GM12878 (cell line): Measurements from ENCODE around the gene TCEANC. TPM values are rescaled to one million over a fixed set of nuclear protein-coding genes. Genes with fewer than 3 reads are reported as not detected.

Experiments used
- ATAC-seq: fragments of 200-7000 bp; cut with Tn5 transposase; 3 replicates; pipeline ENCODE4 v1.9.1; 2020; ENCODE audit warnings: mild to moderate bottlenecking, moderate library complexity
- BruUV-seq: library from RNA; stranded (reverse); fragments of 400-500 nt; replicated peaks from 2 replicates; lab custom pipeline; 2021; lab: Mats Ljungman, UMichigan
- CTCF ChIA-PET: fragments of 300-600 bp; sonication (Branson Sonifier 250); formaldehyde crosslinking; extraction: SDS; loops from one replicate; lab custom pipeline; 2021; ENCODE audit warnings: inconsistent platforms; lab: Yijun Ruan, JAX
- POLR2A ChIA-PET: fragments of 350-600 bp; formaldehyde crosslinking; extraction: SDS; loops from one replicate; lab custom pipeline; 2021; ENCODE audit warnings: inconsistent platforms; lab: Charles Lee
- RAD21 ChIA-PET: fragments of 300-600 bp; sonication (Branson Sonifier 250); formaldehyde crosslinking; loops from one replicate; lab custom pipeline; 2023; ENCODE audit warnings: antibody characterized with exemption; ENCODE audit not compliant: unreplicated experiment; lab: Charles Lee
- SMC1A ChIA-PET: fragments of 300-600 bp; sonication (Branson Sonifier 250); formaldehyde crosslinking; loops from one replicate; lab custom pipeline; 2023; ENCODE audit not compliant: unreplicated experiment, uncharacterized antibody; lab: Charles Lee
- DNase-seq: peaks from one replicate; pipeline ENCODE4 v3.0.0-alpha.2; 2011; ENCODE audit warnings: low read depth, low spot score
- FAIRE-seq: peaks from 3 replicates; lab custom pipeline; 2011; peaks lifted over from hg19 to GRCh38; lab: Jason Lieb, UNC
- H2AFZ ChIP-seq: 2 replicates; pipeline ENCODE4 v1.6.0; 2011; ENCODE audit warnings: low read depth, low read length, control low read depth; ENCODE audit not compliant: control insufficient read depth
- H3K27ac ChIP-seq: 2 replicates; pipeline ENCODE4 v1.5.1; 2011; ENCODE audit warnings: control low read depth; ENCODE audit not compliant: control insufficient read depth, insufficient read depth
- H3K27me3 ChIP-seq, 2 experiments: replicated peaks in 1 of 2; 2 replicates each; pipeline versions ENCODE4 v1.6.0 to v1.6.1; 2011; ENCODE audit warnings: low read length in 1 of 2; ENCODE audit not compliant: control insufficient read depth in 2 of 2, insufficient read depth in 2 of 2
- H3K36me3 ChIP-seq, 2 experiments: 2 replicates each; pipeline ENCODE4 v1.5.1; 2011; ENCODE audit warnings: low read length in 1 of 2; ENCODE audit not compliant: control insufficient read depth in 2 of 2, insufficient read depth in 2 of 2
- H3K4me1 ChIP-seq: 2 replicates; pipeline ENCODE4 v1.6.1; 2011; ENCODE audit warnings: mild to moderate bottlenecking, low read length, moderate library complexity, mixed read lengths; ENCODE audit not compliant: control insufficient read depth, insufficient read depth
- H3K4me2 ChIP-seq: 2 replicates; pipeline ENCODE4 v1.6.0; 2011; ENCODE audit warnings: control low read depth; ENCODE audit not compliant: control insufficient read depth, insufficient read depth
- H3K4me3 ChIP-seq: fragments of 200-600 bp; sonication (generic); 2 replicates; pipeline ENCODE4 v1.5.1; 2016
- H3K79me2 ChIP-seq: 2 replicates; pipeline ENCODE4 v1.6.0; 2011; ENCODE audit warnings: low read length; ENCODE audit not compliant: control insufficient read depth, insufficient read depth
- H3K9ac ChIP-seq: 2 replicates; pipeline ENCODE4 v1.8.0; 2011; ENCODE audit warnings: low read length, control low read depth, mixed read lengths; ENCODE audit not compliant: control insufficient read depth, insufficient read depth
- H3K9me3 ChIP-seq: replicated peaks from 3 replicates; pipeline ENCODE4 v1.5.1; 2011; ENCODE audit warnings: mild to moderate bottlenecking, low read length; ENCODE audit not compliant: control insufficient read depth, insufficient read depth
- H4K20me1 ChIP-seq: 2 replicates; pipeline ENCODE4 v1.6.0; 2011; ENCODE audit not compliant: control insufficient read depth, insufficient read depth
- ATF7 ChIP-seq: fragments of 450-650 bp; IDR thresholded peaks from 2 replicates; pipeline ENCODE4 v1.6.1; 2016; ENCODE audit warnings: low read depth, mild to moderate bottlenecking
- CREM ChIP-seq: IDR thresholded peaks from 2 replicates; pipeline ENCODE4 v1.6.1; 2014; ENCODE audit warnings: antibody characterized with exemption, low read depth
- MEF2B ChIP-seq: fragments of 450-650 bp; IDR thresholded peaks from 2 replicates; pipeline ENCODE4 v1.6.1; 2018; ENCODE audit warnings: mild to moderate bottlenecking, moderate library complexity; ENCODE audit not compliant: partially characterized antibody, poor library complexity, severe bottlenecking
- MYB ChIP-seq: fragments of 150-350 bp; IDR thresholded peaks from 2 replicates; pipeline ENCODE4 v1.6.1; 2014; ENCODE audit warnings: mild to moderate bottlenecking, low read depth, low read length, borderline replicate concordance
- PAX5 ChIP-seq: IDR thresholded peaks from 2 replicates; pipeline ENCODE4 v1.6.1; 2011; ENCODE audit warnings: low read depth, low read length, borderline replicate concordance
- TCF3 ChIP-seq: IDR thresholded peaks from 2 replicates; pipeline ENCODE4 v1.6.1; 2012; ENCODE audit warnings: low read depth, mild to moderate bottlenecking, low read length, borderline replicate concordance; ENCODE audit not compliant: insufficient read depth
- WGBS: methylation state at CpG from one replicate; pipeline ENCODE4 v1.1.6; 2016; ENCODE audit warnings: low lambda C conversion rate; ENCODE audit not compliant: insufficient replicate concordance, insufficient coverage; ENCODE audit errors: missing lambda C conversion rate; 5-methylcytosine and 5-hydroxymethylcytosine counted together
- in situ Hi-C: fragments of 300-500 bp; cut with MboI; formaldehyde crosslinking; loops from 9 replicates; pipeline ENCODE4 v1.14.3; 2018; ENCODE audit warnings: mixed read lengths
- intact Hi-C: fragments of 100-400 bp; cut with micrococcal nuclease; formaldehyde crosslinking; loops from one replicate; pipeline ENCODE4 v1.14.2; 2022; ENCODE audit not compliant: unreplicated experiment
- polyA plus RNA-seq, 11 experiments: library from polyadenylated mRNA; depleted of rRNA in 4 of 11; unstranded in 6 of 11; stranded (reverse) in 5 of 11; fragments of >200 nt; fragmentation: Nextera tagmentation in 4 of 11; fragmentation: Illumina TruSeq in 1 of 11; extraction: Ambion mirVana in 4 of 11; extraction: Trizol in 1 of 11; gene quantifications; 1 replicate in 1 of 11; 2 replicates in 10 of 11; pipeline versions ENCODE4 v1.2.1 to v1.2.3, GENCODE V29; 2011 to 2016; ENCODE audit warnings: inconsistent platforms in 2 of 11, missing spikeins in 2 of 11, low read depth in 1 of 11
- total RNA-seq, 4 experiments: library from RNA; depleted of rRNA in 3 of 4; stranded (reverse); fragments of >200 nt in 3 of 4; fragmentation: Illumina TruSeq in 1 of 4; extraction: Trizol in 1 of 4; gene quantifications; 2 replicates each; pipeline versions ENCODE4 v1.2.1 to v1.2.3, GENCODE V29; 2013 to 2021

TCEANC gene
- total and polyA plus RNA-seq, 10 of the 15 experiments (the other 5 are each of a cell fraction or from before 2014, with no cell fraction given), result 1.1 to 4.9 (median 2.9) TPM

DNA sequence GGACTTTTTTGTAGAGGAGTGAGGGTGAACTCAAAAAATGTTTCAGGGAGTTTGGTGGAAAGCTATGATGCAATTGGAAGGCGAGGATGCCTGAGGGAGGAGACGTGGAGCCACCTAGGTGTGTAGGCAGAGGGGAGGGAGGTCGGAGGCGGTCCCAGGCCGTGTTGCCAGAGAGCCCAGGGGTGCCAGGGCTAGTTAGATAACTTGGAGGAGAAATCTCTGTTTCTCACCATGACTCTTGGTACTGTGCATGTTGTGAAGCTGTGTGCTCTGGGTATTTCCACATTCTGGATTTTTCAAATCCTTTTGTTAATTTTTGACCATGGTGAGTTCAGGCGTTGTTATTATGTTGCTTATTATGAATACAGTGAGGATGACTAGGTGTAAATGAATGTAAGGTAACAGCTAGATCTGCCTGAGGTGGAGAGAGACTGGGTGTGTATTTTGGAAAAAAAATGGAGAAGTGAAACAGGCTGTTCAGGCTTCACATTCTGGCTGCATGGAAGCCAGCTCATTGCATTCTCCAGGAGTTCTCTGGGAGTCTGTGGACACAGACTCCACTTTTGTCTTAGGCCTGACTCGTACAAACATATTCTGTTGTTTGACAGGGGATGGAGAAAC, 40.5 kb downstream of the TCEANC start (continued):
- no peak for TF ChIP-seq CREM
- no peak for TF ChIP-seq MYB
- TF ChIP-seq PAX5, result no peak
- TF ChIP-seq, all 136 proteins: peak for 6

- CTCF ChIA-PET, result interaction anchor here (1.4 to 10.2 kb wide), 7 partner anchors 9 to 748 kb away, joined by 4 to 89 read pairs (median 10); partner anchors contain the start of genes OFD1 and TRAPPC2
- WGBS, result 27% methylated on average over 2 of the region's 2 CpGs
- H2AFZ ChIP-seq, result no peak overlapping the region
- H3K27me3 ChIP-seq, result no peaks in the 10 kb centered on the region
- SMC1A ChIA-PET, result interaction anchor here (0.6 to 13.8 kb wide), 9 partner anchors 7 to 645 kb away, joined by 3 to 198 read pairs (median 72); partner anchors contain the start of genes OFD1, RAB9A and TRAPPC2
- peaks cover 31% of the 10 kb centered on the region for H3K4me1 ChIP-seq
- RAD21 ChIA-PET, result interaction anchor here (0.8 to 11.4 kb wide), 12 partner anchors 9 to 607 kb away, joined by 3 to 201 read pairs (median 4); partner anchors contain the start of genes GEMIN8, OFD1, TCEANC and TRAPPC2
- TF ChIP-seq TCF3 (no peak), ATF7 (peak; percentile 75), MEF2B (peak; percentile 30)
- peak overlapping the region; percentile 69 for H3K27ac ChIP-seq
- peaks cover 95% of the 10 kb centered on the region for H3K79me2 ChIP-seq
- no peak for ATAC-seq
- no peaks in the 10 kb centered on the region; a peak in 1 of 4 replicates for H3K36me3 ChIP-seq
- DNase-seq, result no peak
- peak overlapping the region; percentile 67 for H3K9ac ChIP-seq
- POLR2A ChIA-PET, result interaction anchor here (2.0 to 10.2 kb wide), 3 partner anchors 41 to 57 kb away, joined by 9 to 130 read pairs (median 36); partner anchors contain the start of genes OFD1 and TRAPPC2
- intact Hi-C loops, result loop anchor here (10.0 kb wide), 1 partner anchor 740 kb away; no protein-coding TSS in a partner anchor
- no peaks in the 10 kb centered on the region; the same call in 2 of the 3 replicates for H3K9me3 ChIP-seq
- H4K20me1 ChIP-seq, result 0 out of 2 replicates have a peak, but pooled peaks cover 2% of the 10 kb centered on the region
- BruUV-seq, result no TSS peak
- peak overlapping the region; percentile 66; the same call in 1 of the 2 replicates for H3K4me3 ChIP-seq
- no peak for FAIRE-seq
- in situ Hi-C loops, result no loop called here
- peak overlapping the region; percentile 78 for H3K4me2 ChIP-seq
These were observed 41.4 kb downstream of the TCEANC start for GRCh38 chrX:13694359-13694758.
